Panc1 (cell line): Measurements from ENCODE around the gene THSD7A.

Experiments
- CTCF ChIP-seq: fragments of 450-650 bp; IDR thresholded peaks from 2 replicates; pipeline ENCODE4 v1.5.1; 2017; ENCODE audit warnings: mild to moderate bottlenecking
- SIN3A ChIP-seq: IDR thresholded peaks from 2 replicates; pipeline ENCODE4 v1.6.1; 2012; ENCODE audit warnings: low read depth, mild to moderate bottlenecking, low read length, moderate library complexity, borderline replicate concordance; ENCODE audit not compliant: insufficient read depth
- TCF7L2 ChIP-seq: IDR thresholded peaks from 2 replicates; pipeline ENCODE4 v1.6.1; 2011; ENCODE audit warnings: mild to moderate bottlenecking, low read depth, low read length, inconsistent platforms

GRCh38 chr7:11430841-11431240, 401.2 kb downstream of the THSD7A start:
- TF ChIP-seq CTCF, result no peak
- no peak for TF ChIP-seq TCF7L2
- no peak for TF ChIP-seq SIN3A
